Astrocyte (in vitro differentiated cells and primary cell): ENCODE data around the gene INCA1. TPM values are rescaled to one million over a fixed set of nuclear protein-coding genes. Genes with fewer than 3 reads are reported as not detected.

Experiments
- DNase-seq: peaks from one replicate; pipeline ENCODE4 v3.0.0-alpha.2; 2010; ENCODE audit warnings: low read depth
- FAIRE-seq: peaks from 2 replicates; lab custom pipeline; 2011; peaks lifted over from hg19 to GRCh38; lab: Jason Lieb, UNC
- H2AFZ ChIP-seq: 2 replicates; pipeline ENCODE4 v1.6.0; 2012; ENCODE audit warnings: low read depth, low read length, inconsistent platforms
- H3K27ac ChIP-seq: 2 replicates; pipeline ENCODE4 v1.5.1; 2011; ENCODE audit warnings: low read depth, low read length, inconsistent platforms
- H3K27me3 ChIP-seq: 2 replicates; pipeline ENCODE4 v1.6.0; 2011; ENCODE audit warnings: low read length, inconsistent platforms; ENCODE audit not compliant: insufficient read depth
- H3K36me3 ChIP-seq: 2 replicates; pipeline ENCODE4 v1.5.1; 2011; ENCODE audit warnings: low read length, inconsistent platforms; ENCODE audit not compliant: insufficient read depth
- H3K4me1 ChIP-seq: 2 replicates; pipeline ENCODE4 v1.5.1; 2011; ENCODE audit warnings: low read length, inconsistent platforms; ENCODE audit not compliant: insufficient read depth
- H3K4me2 ChIP-seq: 2 replicates; pipeline ENCODE4 v1.6.0; 2012; ENCODE audit warnings: low read length, inconsistent platforms
- H3K4me3 ChIP-seq: 2 replicates; pipeline ENCODE4 v1.5.1; 2011; ENCODE audit warnings: low read depth, mild to moderate bottlenecking, low read length, inconsistent platforms; ENCODE audit not compliant: insufficient read depth
- H3K79me2 ChIP-seq: 2 replicates; pipeline ENCODE4 v1.6.0; 2012; ENCODE audit warnings: mild to moderate bottlenecking, low read length, inconsistent platforms; ENCODE audit not compliant: insufficient read depth
- H3K9ac ChIP-seq: 2 replicates; pipeline ENCODE4 v1.6.0; 2012; ENCODE audit warnings: mild to moderate bottlenecking, low read length, inconsistent platforms
- H3K9me3 ChIP-seq: 2 replicates; pipeline ENCODE4 v1.5.1; 2012; ENCODE audit warnings: low read depth, mild to moderate bottlenecking, low read length, inconsistent platforms; ENCODE audit not compliant: insufficient read depth
- H4K20me1 ChIP-seq: 2 replicates; pipeline ENCODE4 v1.6.0; 2012; ENCODE audit warnings: low read length, inconsistent platforms; ENCODE audit not compliant: insufficient read depth
- H3K27ac Mint-ChIP-seq: one replicate; pipeline ENCODE4 v1.8.0; 2021; ENCODE audit warnings: mild to moderate bottlenecking, mixed read lengths; ENCODE audit not compliant: unreplicated experiment
- H3K27me3 Mint-ChIP-seq: one replicate; pipeline ENCODE4 v1.8.0; 2021; ENCODE audit warnings: low read depth, mixed read lengths; ENCODE audit not compliant: unreplicated experiment
- H3K36me3 Mint-ChIP-seq: one replicate; pipeline ENCODE4 v1.8.0; 2021; ENCODE audit warnings: low read depth, mixed read lengths; ENCODE audit not compliant: unreplicated experiment
- H3K4me1 Mint-ChIP-seq: one replicate; pipeline ENCODE4 v1.8.0; 2021; ENCODE audit warnings: low read depth, mixed read lengths; ENCODE audit not compliant: unreplicated experiment
- H3K4me3 Mint-ChIP-seq: one replicate; pipeline ENCODE4 v1.8.0; 2021; ENCODE audit warnings: mild to moderate bottlenecking, moderate library complexity, mixed read lengths; ENCODE audit not compliant: unreplicated experiment
- H3K9me3 Mint-ChIP-seq: one replicate; pipeline ENCODE4 v1.8.0; 2021; ENCODE audit warnings: mild to moderate bottlenecking, mixed read lengths; ENCODE audit not compliant: unreplicated experiment
- EZH2 ChIP-seq: IDR thresholded peaks from 2 replicates; pipeline ENCODE4 v1.6.1; 2012; ENCODE audit warnings: mild to moderate bottlenecking, low read length, inconsistent platforms; ENCODE audit not compliant: insufficient read depth
- total RNA-seq: library from RNA; stranded (reverse); gene quantifications from 2 replicates; pipeline ENCODE4 v1.2.1, GENCODE V29; 2021
- TF ChIP-seq, protein P1 (sequence below): IDR thresholded peaks from 2 replicates; pipeline ENCODE4 v1.5.1; 2011; ENCODE audit warnings: low read depth, mild to moderate bottlenecking, inconsistent platforms, low read length, moderate library complexity; ENCODE audit not compliant: insufficient read depth

INCA1 gene
- total RNA-seq, 1 donor from 2014 or later: 1.7 TPM

DNA sequence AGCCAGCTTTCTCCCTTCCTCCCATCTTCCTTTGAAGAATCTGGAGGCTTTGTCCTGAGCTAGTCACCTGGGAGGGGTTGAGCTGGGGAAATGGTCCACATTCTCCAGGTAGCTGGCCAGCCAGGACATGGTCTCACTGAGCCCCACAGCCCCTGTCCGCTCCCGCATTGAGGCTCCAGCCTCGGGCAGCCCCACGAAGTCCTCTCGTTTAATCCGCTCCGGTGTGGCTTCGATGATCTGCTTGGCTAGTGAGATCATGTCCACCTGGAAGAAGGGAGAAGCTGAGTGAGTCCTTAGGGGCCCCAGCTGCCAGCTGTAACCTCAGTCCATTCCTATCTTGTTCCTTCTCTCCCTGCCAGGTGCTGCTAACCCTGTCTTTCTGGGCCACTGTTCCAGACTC, 27.0 kb downstream of the INCA1 start:
- FAIRE-seq: no peak
- peaks cover 40% of the 10 kb centered on the region for H4K20me1 ChIP-seq
- peaks cover 33% of the 10 kb centered on the region for H3K4me1 ChIP-seq
- peaks cover 27% of the 10 kb centered on the region for H3K4me1 Mint-ChIP-seq
- peak overlapping the region; percentile 87 for H3K27ac ChIP-seq
- H3K27me3 ChIP-seq: no peaks in the 10 kb centered on the region
- peak overlapping the region; percentile 93 for H3K9ac ChIP-seq
- TF ChIP-seq EZH2: no peak
- TF ChIP-seq, protein P1, sequence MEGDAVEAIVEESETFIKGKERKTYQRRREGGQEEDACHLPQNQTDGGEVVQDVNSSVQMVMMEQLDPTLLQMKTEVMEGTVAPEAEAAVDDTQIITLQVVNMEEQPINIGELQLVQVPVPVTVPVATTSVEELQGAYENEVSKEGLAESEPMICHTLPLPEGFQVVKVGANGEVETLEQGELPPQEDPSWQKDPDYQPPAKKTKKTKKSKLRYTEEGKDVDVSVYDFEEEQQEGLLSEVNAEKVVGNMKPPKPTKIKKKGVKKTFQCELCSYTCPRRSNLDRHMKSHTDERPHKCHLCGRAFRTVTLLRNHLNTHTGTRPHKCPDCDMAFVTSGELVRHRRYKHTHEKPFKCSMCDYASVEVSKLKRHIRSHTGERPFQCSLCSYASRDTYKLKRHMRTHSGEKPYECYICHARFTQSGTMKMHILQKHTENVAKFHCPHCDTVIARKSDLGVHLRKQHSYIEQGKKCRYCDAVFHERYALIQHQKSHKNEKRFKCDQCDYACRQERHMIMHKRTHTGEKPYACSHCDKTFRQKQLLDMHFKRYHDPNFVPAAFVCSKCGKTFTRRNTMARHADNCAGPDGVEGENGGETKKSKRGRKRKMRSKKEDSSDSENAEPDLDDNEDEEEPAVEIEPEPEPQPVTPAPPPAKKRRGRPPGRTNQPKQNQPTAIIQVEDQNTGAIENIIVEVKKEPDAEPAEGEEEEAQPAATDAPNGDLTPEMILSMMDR: no peak
- H3K9me3 Mint-ChIP-seq: peaks cover 3% of the 10 kb centered on the region
- DNase-seq: no peak
- peak overlapping the region; percentile 95 for H3K4me2 ChIP-seq
- no peak overlapping the region for H2AFZ ChIP-seq
- H3K27ac Mint-ChIP-seq: no peak overlapping the region
- no peak overlapping the region for H3K4me3 Mint-ChIP-seq
- peaks cover 7% of the 10 kb centered on the region for H3K36me3 ChIP-seq
- H3K9me3 ChIP-seq: no peaks in the 10 kb centered on the region
- H3K27me3 Mint-ChIP-seq: no peaks in the 10 kb centered on the region
- H3K36me3 Mint-ChIP-seq: peaks cover 29% of the 10 kb centered on the region
- H3K4me3 ChIP-seq: no peak overlapping the region
- peaks cover 50% of the 10 kb centered on the region for H3K79me2 ChIP-seq

DNA sequence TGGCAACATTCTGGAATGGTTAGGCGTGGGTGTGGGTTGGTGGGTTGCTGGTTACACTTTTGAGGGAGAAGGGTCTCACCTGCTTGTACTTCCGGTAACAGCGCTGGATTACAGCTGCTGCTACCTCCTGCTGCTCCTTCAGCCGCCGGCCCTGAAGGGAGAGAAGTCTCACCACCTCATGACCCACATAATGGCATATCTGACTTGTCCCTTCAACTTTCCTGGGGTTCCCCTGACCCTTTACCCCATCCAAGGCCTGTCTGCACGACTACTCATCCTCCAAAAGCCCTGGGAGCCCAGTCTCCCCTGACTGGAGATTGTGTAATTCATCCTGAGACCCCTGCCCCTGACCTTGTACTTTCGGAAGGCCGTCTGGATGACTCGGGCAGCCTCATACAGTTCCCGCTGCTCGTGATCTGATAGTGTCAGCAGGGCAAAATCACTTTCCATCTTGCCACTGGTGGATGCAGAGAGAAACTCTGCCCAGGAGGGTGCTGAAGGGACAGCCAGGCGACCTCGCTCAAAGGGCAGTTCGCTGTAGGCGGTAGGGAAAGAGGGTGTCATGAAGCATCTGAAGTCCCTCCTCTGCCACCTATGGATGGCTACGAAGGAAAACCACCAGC, 27.7 kb downstream of the INCA1 start:
- peak overlapping the region; percentile 93 for H3K9ac ChIP-seq
- Mint-ChIP-seq H3K4me1 (peaks cover 29% of the 10 kb centered on the region), H3K27me3 (no peaks in the 10 kb centered on the region), H3K36me3 (peaks cover 27% of the 10 kb centered on the region), H3K4me3 (no peak overlapping the region), H3K27ac (no peak overlapping the region), H3K9me3 (peaks cover 5% of the 10 kb centered on the region)
- peaks cover 54% of the 10 kb centered on the region for H3K79me2 ChIP-seq
- no peaks in the 10 kb centered on the region for H3K27me3 ChIP-seq
- TF ChIP-seq, protein P1: no peak
- TF ChIP-seq EZH2: no peak
- DNase-seq (peak; percentile 44), FAIRE-seq (no peak)
- H3K4me3 ChIP-seq: peak overlapping the region; percentile 87
- no peaks in the 10 kb centered on the region for H3K9me3 ChIP-seq
- H2AFZ ChIP-seq: no peak overlapping the region
- peak overlapping the region; percentile 87 for H3K27ac ChIP-seq
- peaks cover 33% of the 10 kb centered on the region for H3K4me1 ChIP-seq
- peaks cover 34% of the 10 kb centered on the region for H4K20me1 ChIP-seq
- H3K4me2 ChIP-seq: peak overlapping the region; percentile 95
- H3K36me3 ChIP-seq: peaks cover 7% of the 10 kb centered on the region

DNA sequence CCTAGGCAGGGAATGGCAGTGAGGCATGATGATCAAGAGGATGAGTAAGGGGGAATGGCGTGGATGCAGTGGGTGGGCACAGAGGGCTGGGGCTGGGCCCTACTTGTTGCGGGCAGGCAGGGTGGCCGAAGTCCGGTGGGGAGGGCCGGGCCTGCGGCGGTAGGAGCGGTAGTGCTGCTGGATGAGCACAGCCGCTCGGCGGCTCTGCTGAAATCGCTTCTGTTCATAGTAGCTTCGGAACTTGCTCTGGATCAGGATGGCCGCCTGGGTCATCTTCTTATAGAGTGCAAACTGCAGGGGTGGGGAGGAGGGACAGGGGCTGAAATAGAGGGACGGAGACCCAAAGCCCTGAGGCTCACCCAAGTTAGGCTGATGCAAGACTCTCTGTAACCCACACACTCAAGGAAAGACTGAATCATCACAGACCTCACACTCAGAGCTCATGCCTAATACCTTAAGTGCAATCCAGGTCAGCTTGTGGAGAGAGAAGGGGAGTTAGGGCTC, 28.2 kb downstream of the INCA1 start:
- TF ChIP-seq, protein P1: no peak
- no peak for TF ChIP-seq EZH2
- FAIRE-seq (peak; percentile 5), DNase-seq (peak; percentile 97)
- H3K36me3 ChIP-seq: peaks cover 7% of the 10 kb centered on the region
- no peak overlapping the region for H3K27ac Mint-ChIP-seq
- H2AFZ ChIP-seq: no peak overlapping the region
- peaks cover 33% of the 10 kb centered on the region for H3K4me1 ChIP-seq
- peak overlapping the region; percentile 87 for H3K4me3 ChIP-seq
- no peaks in the 10 kb centered on the region for H3K27me3 Mint-ChIP-seq
- H3K27ac ChIP-seq: peak overlapping the region; percentile 87
- peak overlapping the region; percentile 93 for H3K9ac ChIP-seq
- H3K9me3 ChIP-seq: no peaks in the 10 kb centered on the region
- peaks cover 5% of the 10 kb centered on the region for H3K9me3 Mint-ChIP-seq
- peaks cover 54% of the 10 kb centered on the region for H3K79me2 ChIP-seq
- H3K27me3 ChIP-seq: no peaks in the 10 kb centered on the region
- H3K4me2 ChIP-seq: peak overlapping the region; percentile 95
- H3K4me3 Mint-ChIP-seq: no peak overlapping the region
- H3K36me3 Mint-ChIP-seq: peaks cover 27% of the 10 kb centered on the region
- H4K20me1 ChIP-seq: peaks cover 33% of the 10 kb centered on the region
- H3K4me1 Mint-ChIP-seq: peaks cover 29% of the 10 kb centered on the region
